Upper lobe of left lung (tissue), 4 donors: ENCODE data around the gene CRY1.

Experiments
- POLR2A ChIP-seq, 4 donors: fragments of 450-650 bp; IDR thresholded peaks; one replicate each; pipeline ENCODE4 v1.5.1; 2016 to 2017; ENCODE audit warnings: antibody characterized with exemption in 4 of 4, mild to moderate bottlenecking in 2 of 4
- TF ChIP-seq, protein P1 (sequence below), 6 experiments: fragments of 450-650 bp in 4 of 6; fragments of 200-600 bp in 2 of 6; sonication (generic) in 2 of 6; IDR thresholded peaks; one replicate each; pipeline ENCODE4 v1.5.1; 2016 to 2019; ENCODE audit warnings: antibody characterized with exemption in 6 of 6

DNA sequence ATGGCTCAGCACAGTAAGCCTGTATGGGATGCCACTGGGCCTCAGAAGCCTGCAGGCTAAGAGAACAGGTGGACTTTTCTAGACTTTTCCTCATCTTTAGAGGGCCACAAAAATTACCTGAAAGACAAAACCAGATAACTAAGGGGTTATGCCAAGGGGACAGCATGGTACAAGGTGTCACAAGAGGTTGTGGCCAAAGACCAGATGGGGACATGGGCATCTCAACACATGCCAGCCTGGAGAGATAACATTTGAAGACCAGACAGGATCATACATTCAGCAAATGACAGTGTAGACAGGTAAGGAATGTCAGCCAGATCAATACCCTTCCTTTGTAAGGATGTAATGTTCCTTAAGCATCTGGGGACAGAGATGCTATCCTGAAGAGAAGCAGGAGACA, 8.9 kb upstream of the CRY1 start:
- no peak for TF ChIP-seq POLR2A (IDR thresholded peaks at IDR 0.05)
- TF ChIP-seq, protein P1, sequence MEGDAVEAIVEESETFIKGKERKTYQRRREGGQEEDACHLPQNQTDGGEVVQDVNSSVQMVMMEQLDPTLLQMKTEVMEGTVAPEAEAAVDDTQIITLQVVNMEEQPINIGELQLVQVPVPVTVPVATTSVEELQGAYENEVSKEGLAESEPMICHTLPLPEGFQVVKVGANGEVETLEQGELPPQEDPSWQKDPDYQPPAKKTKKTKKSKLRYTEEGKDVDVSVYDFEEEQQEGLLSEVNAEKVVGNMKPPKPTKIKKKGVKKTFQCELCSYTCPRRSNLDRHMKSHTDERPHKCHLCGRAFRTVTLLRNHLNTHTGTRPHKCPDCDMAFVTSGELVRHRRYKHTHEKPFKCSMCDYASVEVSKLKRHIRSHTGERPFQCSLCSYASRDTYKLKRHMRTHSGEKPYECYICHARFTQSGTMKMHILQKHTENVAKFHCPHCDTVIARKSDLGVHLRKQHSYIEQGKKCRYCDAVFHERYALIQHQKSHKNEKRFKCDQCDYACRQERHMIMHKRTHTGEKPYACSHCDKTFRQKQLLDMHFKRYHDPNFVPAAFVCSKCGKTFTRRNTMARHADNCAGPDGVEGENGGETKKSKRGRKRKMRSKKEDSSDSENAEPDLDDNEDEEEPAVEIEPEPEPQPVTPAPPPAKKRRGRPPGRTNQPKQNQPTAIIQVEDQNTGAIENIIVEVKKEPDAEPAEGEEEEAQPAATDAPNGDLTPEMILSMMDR (IDR thresholded peaks at IDR 0.05), result no peak
